ENCODE measurements around the gene HMGCS2.
A peak's percentile ranks its signal among the peaks of the same experiment; 100 is the strongest.

HMGCS2 gene

DNA sequence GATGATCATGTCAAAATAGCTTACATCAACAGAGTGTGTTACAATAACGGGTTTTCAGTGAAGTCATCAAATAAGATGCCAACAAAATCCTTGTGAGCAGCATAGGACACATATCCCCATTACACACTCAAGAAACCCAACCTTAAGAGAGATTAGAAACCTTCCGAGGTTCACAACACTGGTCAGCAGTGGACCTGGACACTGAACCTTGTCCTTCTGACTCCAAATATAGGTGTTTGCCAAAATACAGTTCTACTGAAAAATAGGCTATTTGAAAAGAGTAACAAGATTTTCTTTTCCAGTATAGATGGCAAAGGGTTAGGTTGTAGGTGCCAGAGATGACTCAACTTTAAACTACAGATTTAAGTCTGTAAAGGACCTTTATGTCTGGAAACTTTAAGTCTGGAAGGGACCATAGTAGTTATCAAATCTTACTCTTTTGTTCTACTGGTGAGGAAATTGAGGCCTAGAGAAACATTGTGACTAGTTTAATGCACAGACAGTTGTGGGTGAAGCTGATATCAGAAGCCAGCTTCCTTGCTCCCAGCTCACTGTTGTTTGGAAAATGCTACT lies 43.4 kb upstream of the HMGCS2 start:
- no peak for DNase-seq (ENCODE audit: extremely low spot score)
- TF ChIP-seq BHLHE40 (IDR thresholded peaks at IDR 0.05; ENCODE audit: borderline replicate concordance) (no peak), CTBP1 (IDR thresholded peaks at IDR 0.05; ENCODE audit: borderline replicate concordance) (no peak), TARDBP (IDR thresholded peaks at IDR 0.05) (no peak), L3MBTL2 (conservative IDR thresholded peaks at IDR 0.05) (no peak), ELF4 (IDR thresholded peaks at IDR 0.05) (no peak), ZNF384 (IDR thresholded peaks at IDR 0.05) (no peak), FOXK2 (IDR thresholded peaks at IDR 0.05) (no peak), HDGF (IDR thresholded peaks at IDR 0.05; ENCODE audit: borderline replicate concordance) (no peak), LEF1 (IDR thresholded peaks at IDR 0.05; ENCODE audit: borderline replicate concordance) (no peak)
- TF ChIP-seq, protein P1, sequence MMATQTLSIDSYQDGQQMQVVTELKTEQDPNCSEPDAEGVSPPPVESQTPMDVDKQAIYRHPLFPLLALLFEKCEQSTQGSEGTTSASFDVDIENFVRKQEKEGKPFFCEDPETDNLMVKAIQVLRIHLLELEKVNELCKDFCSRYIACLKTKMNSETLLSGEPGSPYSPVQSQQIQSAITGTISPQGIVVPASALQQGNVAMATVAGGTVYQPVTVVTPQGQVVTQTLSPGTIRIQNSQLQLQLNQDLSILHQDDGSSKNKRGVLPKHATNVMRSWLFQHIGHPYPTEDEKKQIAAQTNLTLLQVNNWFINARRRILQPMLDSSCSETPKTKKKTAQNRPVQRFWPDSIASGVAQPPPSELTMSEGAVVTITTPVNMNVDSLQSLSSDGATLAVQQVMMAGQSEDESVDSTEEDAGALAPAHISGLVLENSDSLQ (IDR thresholded peaks at IDR 0.05), result no peak
- POLR2A ChIA-PET, result no interaction called here
- CTCF ChIA-PET, result no interaction called here

DNA sequence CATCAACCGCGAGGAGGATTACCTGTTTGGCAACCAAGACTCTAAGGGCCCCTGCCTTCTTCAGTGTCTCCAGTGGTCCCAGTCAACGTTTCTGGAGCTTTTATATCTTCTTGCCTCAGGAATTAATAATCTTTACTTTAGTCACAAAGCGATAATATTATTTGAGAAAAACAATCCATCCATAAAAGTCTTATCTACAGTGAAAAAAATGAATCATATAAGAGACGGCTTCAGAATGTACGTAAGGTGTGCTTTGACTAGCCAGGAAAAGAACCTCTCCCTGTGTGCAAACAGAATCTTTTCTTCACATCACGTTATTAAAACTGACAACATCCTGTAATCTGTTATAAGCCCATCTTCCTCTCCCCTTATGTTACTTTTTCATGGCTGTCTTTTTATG lies 42.7 kb upstream of the HMGCS2 start, which contains the start of gene REG4:
REG4 (minus strand) TSS at position 74 of the 400 bp plus-strand sequence. CDS start 2,691 bp downstream, outside the sequence.
- no peak for TF ChIP-seq HDGF (IDR thresholded peaks at IDR 0.05; ENCODE audit: borderline replicate concordance)
- TF ChIP-seq BHLHE40 (IDR thresholded peaks at IDR 0.05; ENCODE audit: borderline replicate concordance), result no peak
- TF ChIP-seq ELF4 (IDR thresholded peaks at IDR 0.05), result no peak
- no peak for TF ChIP-seq SP1 (IDR thresholded peaks at IDR 0.05)
- no peak for TF ChIP-seq L3MBTL2 (conservative IDR thresholded peaks at IDR 0.05)
- no peak for TF ChIP-seq FOXK2 (IDR thresholded peaks at IDR 0.05)
- POLR2A ChIA-PET, result interaction anchor here (0.7 kb wide), 1 partner anchor 166 kb away, joined by 3 read pairs; no protein-coding TSS in a partner anchor
- DNase-seq (ENCODE audit: extremely low spot score), result no peak
- CTCF ChIA-PET, result no interaction called here

DNA sequence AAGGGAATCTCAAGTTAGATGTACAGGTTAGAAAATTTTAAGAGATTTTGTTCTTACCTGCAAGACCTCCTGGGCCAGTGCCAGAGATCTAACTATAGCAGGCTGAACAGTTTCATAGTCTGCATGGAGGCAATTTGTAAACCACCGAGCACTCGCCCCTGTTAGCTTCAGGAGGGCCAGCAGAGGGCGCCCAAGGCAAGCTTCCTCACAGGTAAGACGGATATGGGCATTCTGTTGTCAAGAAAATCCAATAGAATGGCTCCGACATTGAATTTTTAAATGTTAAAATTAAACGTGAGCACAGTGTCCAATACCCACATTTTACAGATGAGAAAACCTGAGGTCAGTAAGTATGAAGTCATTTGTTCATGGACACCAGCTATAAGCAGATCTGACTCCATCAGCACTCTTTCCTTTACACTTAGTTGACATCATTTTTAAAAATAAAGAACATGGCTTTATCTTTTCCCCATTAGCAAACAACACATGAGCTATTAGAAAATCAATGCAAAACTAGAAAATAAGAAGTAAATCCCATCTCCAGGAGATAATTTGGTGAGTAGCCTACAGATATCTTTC lies 40.4 kb upstream of the HMGCS2 start:
- ChIA-PET POLR2A (no interaction called here), CTCF (interaction anchor here (0.7 to 1.7 kb wide), 15 partner anchors 9 to 94 kb away, joined by 3 to 7 read pairs (median 4); no protein-coding TSS in a partner anchor)

DNA sequence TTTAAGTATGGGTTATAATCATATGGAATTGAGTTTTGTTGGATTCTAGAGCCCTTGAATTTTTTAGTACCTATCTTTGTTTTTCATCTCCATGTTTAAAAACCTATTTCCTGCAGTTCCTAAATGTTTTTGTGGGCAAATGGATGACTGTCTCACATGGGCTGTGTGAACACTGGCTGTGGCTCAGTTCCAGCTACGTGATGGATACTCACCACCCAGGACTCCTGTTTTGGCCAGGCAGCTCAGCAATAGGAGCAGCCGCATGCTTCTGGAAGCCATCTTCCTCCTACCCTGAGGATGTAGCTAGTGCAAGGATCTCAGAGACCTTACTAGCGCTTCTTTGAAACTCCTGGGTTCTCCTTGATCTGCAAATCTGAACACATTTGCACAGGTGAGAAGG lies 39.8 kb upstream of the HMGCS2 start:
- no peak for DNase-seq (ENCODE audit: extremely low spot score)
- TF ChIP-seq, protein P1 (IDR thresholded peaks at IDR 0.05), result no peak
- TF ChIP-seq SUZ12 (IDR thresholded peaks at IDR 0.05) (no peak), BHLHE40 (IDR thresholded peaks at IDR 0.05; ENCODE audit: borderline replicate concordance) (no peak), L3MBTL2 (conservative IDR thresholded peaks at IDR 0.05) (no peak), SP1 (IDR thresholded peaks at IDR 0.05) (no peak), LEF1 (IDR thresholded peaks at IDR 0.05; ENCODE audit: borderline replicate concordance) (no peak), NFRKB (IDR thresholded peaks at IDR 0.05) (no peak), ZNF384 (IDR thresholded peaks at IDR 0.05) (no peak), FOXA1 (IDR thresholded peaks at IDR 0.05) (no peak), CTBP1 (IDR thresholded peaks at IDR 0.05; ENCODE audit: borderline replicate concordance) (no peak)
- ChIA-PET CTCF (interaction anchor here (0.7 to 1.7 kb wide), 13 partner anchors 9 to 93 kb away, joined by 3 to 7 read pairs (median 4); no protein-coding TSS in a partner anchor), POLR2A (no interaction called here)

More for the DNA sequence above, 40.4 kb upstream of the HMGCS2 start:
- peak; percentile 86 for DNase-seq (ENCODE audit: extremely low spot score)
- TF ChIP-seq HDGF (IDR thresholded peaks at IDR 0.05; ENCODE audit: borderline replicate concordance) (no peak), FOXA1 (IDR thresholded peaks at IDR 0.05) (no peak), ZNF384 (IDR thresholded peaks at IDR 0.05) (no peak), ELF4 (IDR thresholded peaks at IDR 0.05) (no peak), BHLHE40 (IDR thresholded peaks at IDR 0.05; ENCODE audit: borderline replicate concordance) (no peak), TARDBP (IDR thresholded peaks at IDR 0.05) (no peak), LEF1 (IDR thresholded peaks at IDR 0.05; ENCODE audit: borderline replicate concordance) (no peak), SP1 (IDR thresholded peaks at IDR 0.05) (no peak), L3MBTL2 (conservative IDR thresholded peaks at IDR 0.05) (no peak), ARNT (IDR thresholded peaks at IDR 0.05) (no peak), CTBP1 (IDR thresholded peaks at IDR 0.05; ENCODE audit: borderline replicate concordance) (no peak), SUZ12 (IDR thresholded peaks at IDR 0.05) (no peak), FOXK2 (IDR thresholded peaks at IDR 0.05) (no peak), NFRKB (IDR thresholded peaks at IDR 0.05) (no peak), FOXM1 (IDR thresholded peaks at IDR 0.05; ENCODE audit: borderline replicate concordance) (no peak)
- TF ChIP-seq, protein P1 (IDR thresholded peaks at IDR 0.05), result no peak

DNA sequence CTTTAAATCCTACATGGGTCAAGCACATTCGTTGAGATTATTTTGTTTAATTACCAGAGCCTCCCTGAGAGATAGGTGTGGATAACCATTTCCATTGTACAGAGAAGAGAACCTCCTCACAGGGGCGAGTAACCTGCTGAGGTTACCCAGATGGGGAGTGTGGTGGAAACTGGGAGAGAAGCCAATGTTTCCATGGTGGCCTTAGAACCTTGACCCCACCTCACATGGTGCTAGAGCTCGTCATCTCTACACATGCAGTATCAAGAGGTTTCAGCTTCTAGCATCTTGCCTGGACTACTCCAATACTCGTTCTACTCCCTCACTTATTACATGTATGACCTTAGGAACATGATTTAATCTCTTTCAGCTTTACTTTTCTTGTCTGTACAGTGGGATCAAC lies 37.8 kb upstream of the HMGCS2 start:
- DNase-seq (ENCODE audit: extremely low spot score), result no peak
- TF ChIP-seq BHLHE40 (IDR thresholded peaks at IDR 0.05; ENCODE audit: borderline replicate concordance) (no peak), ARNT (IDR thresholded peaks at IDR 0.05) (no peak), SUZ12 (IDR thresholded peaks at IDR 0.05) (no peak)
- POLR2A ChIA-PET, result no interaction called here
- CTCF ChIA-PET, result no interaction called here

DNA sequence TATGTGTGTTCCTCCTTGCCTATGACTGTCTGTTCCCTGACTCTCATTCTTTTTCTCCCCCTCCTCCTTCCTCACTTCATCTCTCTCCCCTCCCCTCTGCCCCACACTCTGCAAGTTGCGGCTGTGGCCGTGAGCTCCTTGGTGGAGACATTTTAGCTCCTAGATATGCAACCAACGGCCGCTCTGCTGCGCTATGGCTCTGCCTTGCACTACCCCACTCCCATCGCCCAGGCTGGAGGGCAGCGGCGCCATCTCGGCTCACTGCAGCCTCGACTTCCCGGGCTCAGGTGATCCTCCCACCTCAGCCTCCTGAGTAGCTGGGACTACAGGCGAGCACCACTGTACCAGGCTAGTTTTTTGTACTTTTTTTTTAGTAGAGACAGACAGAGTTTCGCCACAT lies 37.0 kb upstream of the HMGCS2 start:
- ChIA-PET CTCF (no interaction called here), POLR2A (no interaction called here)

More for the DNA sequence above, 37.0 kb upstream of the HMGCS2 start:
- TF ChIP-seq SUZ12 (IDR thresholded peaks at IDR 0.05) (no peak), ELF4 (IDR thresholded peaks at IDR 0.05) (no peak), FOXK2 (IDR thresholded peaks at IDR 0.05) (no peak), TARDBP (IDR thresholded peaks at IDR 0.05) (no peak), FOXA1 (IDR thresholded peaks at IDR 0.05) (no peak), LEF1 (IDR thresholded peaks at IDR 0.05; ENCODE audit: borderline replicate concordance) (no peak), BHLHE40 (IDR thresholded peaks at IDR 0.05; ENCODE audit: borderline replicate concordance) (no peak), CTBP1 (IDR thresholded peaks at IDR 0.05; ENCODE audit: borderline replicate concordance) (no peak), FOXM1 (IDR thresholded peaks at IDR 0.05; ENCODE audit: borderline replicate concordance) (no peak), NFRKB (IDR thresholded peaks at IDR 0.05) (no peak), HDGF (IDR thresholded peaks at IDR 0.05; ENCODE audit: borderline replicate concordance) (no peak), L3MBTL2 (conservative IDR thresholded peaks at IDR 0.05) (no peak), ZNF384 (IDR thresholded peaks at IDR 0.05) (no peak)
- TF ChIP-seq, protein P1 (IDR thresholded peaks at IDR 0.05), result no peak
- no peak for DNase-seq (ENCODE audit: extremely low spot score)
